ENCODE measurements around the gene NGFR. TPM values are rescaled to one million over a fixed set of nuclear protein-coding genes. Genes with fewer than 3 reads are reported as not detected.

The NGFR gene
- total RNA-seq, 4 donors from 2014 or later: 10.6 to 21.3 (median 16.1) TPM

GRCh38 chr17:49469831-49470810, 25.0 kb upstream of the NGFR start:
- H3K9me3 ChIP-seq: no peaks in the 10 kb centered on the region
- H3K4me1 ChIP-seq: peaks cover 0 to 28% (median 12%) of the 10 kb centered on the region in 3 donors
- no peak for ATAC-seq
- WGBS, 2 donors (ENCODE audit: low coverage in 1 of 2): no CpG with 5 or more reads among the region's 52 CpGs
- peak overlapping the region in 1 of 2 donors; percentile 34 for H3K4me3 ChIP-seq
- no peaks in the 10 kb centered on the region for H3K36me3 ChIP-seq
- peaks cover 89% of the 10 kb centered on the region for H3K27me3 ChIP-seq
- peak overlapping the region in 1 of 4 donors; percentile 57 for H3K27ac ChIP-seq
- TF ChIP-seq POLR2AphosphoS5 (IDR thresholded peaks at IDR 0.05): no peak
- TF ChIP-seq, protein P1, sequence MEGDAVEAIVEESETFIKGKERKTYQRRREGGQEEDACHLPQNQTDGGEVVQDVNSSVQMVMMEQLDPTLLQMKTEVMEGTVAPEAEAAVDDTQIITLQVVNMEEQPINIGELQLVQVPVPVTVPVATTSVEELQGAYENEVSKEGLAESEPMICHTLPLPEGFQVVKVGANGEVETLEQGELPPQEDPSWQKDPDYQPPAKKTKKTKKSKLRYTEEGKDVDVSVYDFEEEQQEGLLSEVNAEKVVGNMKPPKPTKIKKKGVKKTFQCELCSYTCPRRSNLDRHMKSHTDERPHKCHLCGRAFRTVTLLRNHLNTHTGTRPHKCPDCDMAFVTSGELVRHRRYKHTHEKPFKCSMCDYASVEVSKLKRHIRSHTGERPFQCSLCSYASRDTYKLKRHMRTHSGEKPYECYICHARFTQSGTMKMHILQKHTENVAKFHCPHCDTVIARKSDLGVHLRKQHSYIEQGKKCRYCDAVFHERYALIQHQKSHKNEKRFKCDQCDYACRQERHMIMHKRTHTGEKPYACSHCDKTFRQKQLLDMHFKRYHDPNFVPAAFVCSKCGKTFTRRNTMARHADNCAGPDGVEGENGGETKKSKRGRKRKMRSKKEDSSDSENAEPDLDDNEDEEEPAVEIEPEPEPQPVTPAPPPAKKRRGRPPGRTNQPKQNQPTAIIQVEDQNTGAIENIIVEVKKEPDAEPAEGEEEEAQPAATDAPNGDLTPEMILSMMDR (IDR thresholded peaks at IDR 0.05): no peak
- TF ChIP-seq POLR2A (IDR thresholded peaks at IDR 0.05): no peak
- TF ChIP-seq EP300 (IDR thresholded peaks at IDR 0.05): no peak

DNA sequence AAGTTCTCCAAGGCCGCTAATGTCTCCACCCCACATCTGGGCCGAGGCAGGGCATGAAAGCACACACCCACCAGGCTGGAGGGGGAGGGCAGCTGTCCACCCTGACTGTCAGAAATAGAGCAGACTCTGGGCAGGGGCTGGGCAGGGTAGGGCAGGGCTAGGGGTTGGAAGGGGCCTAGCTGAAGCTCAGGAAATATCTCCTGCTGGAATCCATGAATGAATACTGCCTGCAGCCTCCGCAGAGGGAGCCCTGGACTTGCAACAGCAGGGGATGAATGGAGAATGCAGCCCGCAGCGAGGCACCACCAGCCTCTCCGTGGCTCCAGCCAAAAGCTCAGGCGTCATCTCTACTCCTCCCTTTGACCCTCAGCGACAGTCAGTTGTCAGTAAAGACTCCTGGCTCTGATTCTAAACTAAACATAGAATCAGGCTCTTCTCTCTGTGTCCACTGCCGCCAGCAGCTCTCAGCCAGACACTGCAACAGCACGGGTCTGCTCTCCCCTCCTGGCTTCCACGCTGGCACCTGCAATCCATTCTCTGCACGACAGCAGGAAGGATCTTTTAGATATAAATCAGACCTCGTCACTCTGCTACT, 23.9 kb upstream of the NGFR start:
- Histone ChIP-seq H3K36me3 (no peaks in the 10 kb centered on the region), H3K4me1 (peaks cover 0 to 28% (median 12%) of the 10 kb centered on the region in 3 donors), H3K27ac (peak overlapping the region in 1 of 4 donors; percentile 57), H3K4me3 (no peak overlapping the region), H3K27me3 (peaks cover 88% of the 10 kb centered on the region), H3K9me3 (no peaks in the 10 kb centered on the region)
- no peak for TF ChIP-seq EP300 (IDR thresholded peaks at IDR 0.05)
- TF ChIP-seq, protein P1 (IDR thresholded peaks at IDR 0.05): no peak
- TF ChIP-seq POLR2A (IDR thresholded peaks at IDR 0.05): no peak
- TF ChIP-seq POLR2AphosphoS5 (IDR thresholded peaks at IDR 0.05): no peak
- WGBS, 2 donors (ENCODE audit: low coverage in 1 of 2): 33 to 41% methylated on average over 5 to 6 of the region's 13 CpGs
- no peak for ATAC-seq

DNA sequence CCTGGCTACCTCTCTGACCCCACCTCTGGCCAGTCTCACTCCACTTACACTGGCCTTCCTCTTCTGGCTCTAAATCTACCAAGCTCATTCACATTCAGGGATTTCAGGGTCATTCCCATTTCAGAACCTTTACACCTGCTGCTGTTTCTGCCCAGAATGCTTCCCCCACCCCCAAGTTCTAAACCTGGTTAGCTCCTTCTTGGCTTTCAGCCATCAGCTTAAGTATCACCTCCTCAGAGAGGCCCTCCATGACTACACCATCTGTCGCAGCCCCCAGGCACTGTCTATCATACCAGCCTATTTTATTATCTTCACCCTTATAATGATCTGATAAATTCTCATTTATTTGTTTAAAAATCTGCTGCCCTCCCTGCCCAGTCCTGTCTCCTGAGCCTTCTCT, 23.3 kb upstream of the NGFR start:
- H3K27me3 ChIP-seq: peaks cover 88% of the 10 kb centered on the region
- TF ChIP-seq, protein P1 (IDR thresholded peaks at IDR 0.05): no peak
- TF ChIP-seq EP300 (IDR thresholded peaks at IDR 0.05) (no peak), POLR2A (IDR thresholded peaks at IDR 0.05) (no peak), POLR2AphosphoS5 (IDR thresholded peaks at IDR 0.05) (no peak)

GRCh38 chr17:49472527-49472926, 22.6 kb upstream of the NGFR start:
- peaks cover 94% of the 10 kb centered on the region for H3K27me3 ChIP-seq
- no peak overlapping the region for H3K27ac ChIP-seq
- WGBS, 2 donors (ENCODE audit: low coverage in 1 of 2): 90% methylated on average over 4 of the region's 5 CpGs; no CpG with 5 or more reads in 1 of the 2 donors
- H3K4me1 ChIP-seq: peaks cover 0 to 28% (median 12%) of the 10 kb centered on the region in 3 donors
- H3K9me3 ChIP-seq: no peaks in the 10 kb centered on the region
- H3K36me3 ChIP-seq: no peaks in the 10 kb centered on the region
- ATAC-seq: no peak
- H3K4me3 ChIP-seq: no peak overlapping the region
- TF ChIP-seq POLR2AphosphoS5 (IDR thresholded peaks at IDR 0.05) (no peak), EP300 (IDR thresholded peaks at IDR 0.05) (no peak), POLR2A (IDR thresholded peaks at IDR 0.05) (no peak)
- TF ChIP-seq, protein P1 (IDR thresholded peaks at IDR 0.05): no peak

More for the DNA sequence above, 23.3 kb upstream of the NGFR start:
- H3K36me3 ChIP-seq: no peaks in the 10 kb centered on the region
- WGBS, 2 donors (ENCODE audit: low coverage in 1 of 2): 55% methylated on average over 1 of the region's 1 CpG; no CpG with 5 or more reads in 1 of the 2 donors
- no peak overlapping the region for H3K27ac ChIP-seq
- peaks cover 0 to 28% (median 12%) of the 10 kb centered on the region in 3 donors for H3K4me1 ChIP-seq
- ATAC-seq: no peak
- no peak overlapping the region for H3K4me3 ChIP-seq
- H3K9me3 ChIP-seq: no peaks in the 10 kb centered on the region

All from gastroesophageal sphincter (tissue), 4 donors.